DLD1 (cell line): Measurements from ENCODE around the gene USP34.
"Not testable (repeated sequence)": the region's sequence is repeated elsewhere in the genome, so short reads cannot be mapped to it uniquely, and the experiment has no call there.

ENCODE experiments used
- in situ Hi-C: cut with HindIII; loops from 2 replicates; pipeline ENCODE4 v1.10.0; 2017; ENCODE audit warnings: low sequenced_read_pairs

Gene USP34, protein sequence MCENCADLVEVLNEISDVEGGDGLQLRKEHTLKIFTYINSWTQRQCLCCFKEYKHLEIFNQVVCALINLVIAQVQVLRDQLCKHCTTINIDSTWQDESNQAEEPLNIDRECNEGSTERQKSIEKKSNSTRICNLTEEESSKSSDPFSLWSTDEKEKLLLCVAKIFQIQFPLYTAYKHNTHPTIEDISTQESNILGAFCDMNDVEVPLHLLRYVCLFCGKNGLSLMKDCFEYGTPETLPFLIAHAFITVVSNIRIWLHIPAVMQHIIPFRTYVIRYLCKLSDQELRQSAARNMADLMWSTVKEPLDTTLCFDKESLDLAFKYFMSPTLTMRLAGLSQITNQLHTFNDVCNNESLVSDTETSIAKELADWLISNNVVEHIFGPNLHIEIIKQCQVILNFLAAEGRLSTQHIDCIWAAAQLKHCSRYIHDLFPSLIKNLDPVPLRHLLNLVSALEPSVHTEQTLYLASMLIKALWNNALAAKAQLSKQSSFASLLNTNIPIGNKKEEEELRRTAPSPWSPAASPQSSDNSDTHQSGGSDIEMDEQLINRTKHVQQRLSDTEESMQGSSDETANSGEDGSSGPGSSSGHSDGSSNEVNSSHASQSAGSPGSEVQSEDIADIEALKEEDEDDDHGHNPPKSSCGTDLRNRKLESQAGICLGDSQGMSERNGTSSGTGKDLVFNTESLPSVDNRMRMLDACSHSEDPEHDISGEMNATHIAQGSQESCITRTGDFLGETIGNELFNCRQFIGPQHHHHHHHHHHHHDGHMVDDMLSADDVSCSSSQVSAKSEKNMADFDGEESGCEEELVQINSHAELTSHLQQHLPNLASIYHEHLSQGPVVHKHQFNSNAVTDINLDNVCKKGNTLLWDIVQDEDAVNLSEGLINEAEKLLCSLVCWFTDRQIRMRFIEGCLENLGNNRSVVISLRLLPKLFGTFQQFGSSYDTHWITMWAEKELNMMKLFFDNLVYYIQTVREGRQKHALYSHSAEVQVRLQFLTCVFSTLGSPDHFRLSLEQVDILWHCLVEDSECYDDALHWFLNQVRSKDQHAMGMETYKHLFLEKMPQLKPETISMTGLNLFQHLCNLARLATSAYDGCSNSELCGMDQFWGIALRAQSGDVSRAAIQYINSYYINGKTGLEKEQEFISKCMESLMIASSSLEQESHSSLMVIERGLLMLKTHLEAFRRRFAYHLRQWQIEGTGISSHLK (N-terminal part only)

DNA sequence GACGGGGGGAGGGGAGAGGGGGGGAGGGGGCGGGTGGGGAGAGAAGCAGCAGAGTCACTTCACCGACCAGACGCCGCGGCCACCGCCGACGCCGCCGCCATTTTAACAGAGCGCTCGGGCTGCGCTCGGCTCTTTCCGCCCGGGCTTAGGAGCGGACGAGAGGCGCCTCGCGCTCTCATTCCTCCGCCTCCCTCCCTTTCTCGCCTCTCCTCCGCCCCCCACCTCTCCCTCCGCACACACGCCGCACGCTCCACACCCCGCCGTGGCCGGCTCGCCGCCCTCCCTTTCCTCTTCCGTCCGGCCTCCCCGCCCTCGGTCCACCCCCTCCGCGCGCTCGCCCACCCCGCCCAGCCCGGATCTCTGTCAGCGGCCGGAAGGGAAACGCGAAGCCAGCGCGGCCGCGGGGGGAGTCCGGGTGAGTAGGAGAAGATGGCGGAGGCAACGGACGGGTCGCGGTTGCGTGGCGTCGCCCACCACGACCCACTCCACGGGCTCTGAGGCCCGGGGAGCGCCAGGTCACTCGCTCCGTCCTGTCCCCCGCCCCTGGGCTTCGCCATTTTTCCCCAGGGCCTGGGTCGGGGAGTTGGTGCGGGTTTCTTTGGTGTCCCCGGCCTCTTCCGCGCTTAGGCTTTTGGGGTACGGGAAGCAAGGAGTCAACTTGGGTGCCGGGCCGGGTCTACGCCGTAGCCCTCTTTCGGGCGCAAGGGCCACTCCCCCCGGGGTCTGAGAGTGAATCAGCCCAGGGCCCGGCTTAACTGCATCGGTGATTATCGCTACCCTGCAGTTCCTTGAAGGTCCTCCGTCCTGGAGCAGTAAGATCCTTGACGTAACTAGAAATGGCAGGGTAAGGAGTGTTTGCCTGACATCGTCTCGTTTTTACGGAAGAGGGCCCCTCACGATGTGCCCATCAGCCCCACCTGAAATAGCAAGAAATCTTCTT is at the start of gene USP34:
Gene USP34, minus strand, starts transcription at position 123 of the 940 bp plus-strand sequence. CDS start 395 bp downstream, outside the sequence.
- in situ Hi-C loops = no loop called here

DNA sequence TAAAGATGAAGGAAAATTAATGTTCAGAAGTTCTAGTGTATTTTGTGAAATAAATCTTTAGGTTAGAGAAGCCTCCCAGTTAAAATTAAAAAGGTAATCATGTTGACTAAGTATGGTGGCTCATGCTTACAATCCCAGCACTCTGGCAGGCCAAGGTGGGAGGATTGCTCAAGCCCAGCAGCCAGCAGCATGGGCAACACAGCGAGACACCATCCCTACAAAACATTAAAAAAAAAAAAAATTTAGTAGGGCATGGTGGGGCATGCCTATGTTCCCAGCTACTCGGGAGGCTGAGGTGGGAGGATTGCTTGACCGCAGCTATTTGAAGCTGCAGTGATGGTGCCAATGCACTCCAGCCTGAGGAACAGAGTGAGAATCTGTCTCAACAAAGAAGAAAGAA is 49.4 kb upstream of the USP34 start:
- in situ Hi-C loops = no loop called here

DNA sequence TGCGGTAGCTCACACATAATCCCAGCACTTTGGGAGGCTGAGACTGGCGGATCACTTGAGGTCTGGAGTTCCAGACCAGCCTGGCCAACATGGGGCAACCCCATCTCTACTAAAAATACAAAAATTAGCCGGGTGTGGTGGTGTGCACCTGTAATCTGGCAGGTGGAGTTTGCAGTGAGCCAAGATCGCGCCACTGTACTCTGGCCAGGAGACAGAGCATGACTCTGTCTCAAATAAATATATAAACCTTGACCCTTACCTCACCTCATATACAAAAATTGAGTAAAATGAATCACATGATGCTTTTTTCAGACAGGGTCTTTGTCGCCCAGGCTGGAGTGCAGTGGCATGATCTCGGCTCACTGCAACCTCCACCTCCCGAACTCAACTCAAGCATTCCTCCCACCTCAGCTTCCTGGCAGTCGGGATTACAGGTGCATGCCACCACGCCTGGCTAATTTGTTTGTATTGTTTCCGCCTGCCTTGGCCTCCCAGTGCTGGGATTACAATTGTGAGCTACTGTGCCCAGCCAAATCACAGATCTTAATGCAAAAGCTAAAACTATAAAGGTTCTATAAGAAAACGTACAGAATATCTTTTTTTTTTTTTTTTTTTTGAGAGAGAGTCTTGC is 42.0 kb upstream of the USP34 start:
- in situ Hi-C loops = no loop called here

DNA sequence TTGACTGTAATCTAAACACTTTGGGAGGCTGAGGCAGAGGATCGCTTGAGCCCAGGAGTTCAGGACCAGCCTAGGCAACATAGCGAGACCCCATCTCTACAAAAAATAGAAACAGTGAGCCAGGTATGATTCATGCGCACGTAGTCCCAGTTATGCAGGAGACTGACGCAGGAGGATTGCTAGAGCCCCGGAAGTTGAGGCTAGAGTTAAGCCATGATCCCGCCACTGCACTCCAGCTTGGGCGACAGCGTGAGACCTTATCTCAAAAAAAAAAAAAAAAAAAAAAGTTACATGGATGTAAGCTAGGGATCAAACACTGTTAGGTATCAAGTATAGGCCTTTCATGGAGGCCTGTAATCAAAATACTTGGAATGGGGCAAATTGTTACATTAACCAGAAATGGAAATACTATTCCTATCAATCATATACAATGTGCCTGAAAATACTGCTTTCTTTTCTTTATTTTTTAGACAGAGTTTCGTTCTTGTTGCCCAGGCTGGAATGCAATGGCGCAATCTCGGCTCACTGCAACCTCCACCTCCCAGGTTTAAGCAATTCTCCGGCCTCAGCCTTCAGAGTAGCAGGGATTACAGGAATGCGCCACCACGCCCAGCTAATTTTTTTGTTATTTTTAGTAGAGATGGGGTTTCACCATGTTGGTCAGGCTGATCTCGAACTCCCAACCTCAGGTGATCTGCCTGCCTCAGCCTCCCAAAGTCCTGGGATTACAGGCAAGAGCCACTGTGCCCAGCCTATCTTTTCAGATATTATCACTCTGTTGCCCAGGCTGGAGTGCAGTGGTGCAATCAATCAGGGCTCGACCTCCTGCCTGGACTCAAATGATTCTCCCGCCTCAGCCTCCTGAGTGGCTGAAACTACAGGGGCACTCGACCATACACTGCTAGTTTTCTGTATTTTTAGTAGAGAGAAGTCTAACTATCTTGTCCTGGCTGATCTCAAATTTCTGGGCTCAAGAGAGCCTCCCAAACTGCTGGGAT is 40.1 kb upstream of the USP34 start:
- in situ Hi-C loops = no loop called here

DNA sequence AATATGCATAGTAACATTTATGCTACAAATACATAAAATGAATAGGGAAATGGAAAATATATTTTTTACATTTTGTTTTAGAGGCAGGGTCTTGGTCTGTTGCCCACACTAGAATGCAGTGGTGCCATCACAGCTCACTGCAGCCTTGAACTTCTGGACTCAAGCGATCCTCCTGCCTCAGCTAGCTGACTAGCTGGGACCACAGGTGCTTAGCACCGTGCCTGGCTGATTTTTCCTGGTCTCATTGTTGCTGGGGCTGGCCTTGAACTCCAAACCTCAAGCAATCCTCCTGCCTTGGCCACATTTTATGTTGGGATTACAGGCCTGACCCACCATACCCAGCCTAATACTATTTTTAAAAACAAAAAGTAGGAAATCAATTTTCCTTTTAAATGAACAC is 34.1 kb upstream of the USP34 start:
- in situ Hi-C loops = no loop called here

DNA sequence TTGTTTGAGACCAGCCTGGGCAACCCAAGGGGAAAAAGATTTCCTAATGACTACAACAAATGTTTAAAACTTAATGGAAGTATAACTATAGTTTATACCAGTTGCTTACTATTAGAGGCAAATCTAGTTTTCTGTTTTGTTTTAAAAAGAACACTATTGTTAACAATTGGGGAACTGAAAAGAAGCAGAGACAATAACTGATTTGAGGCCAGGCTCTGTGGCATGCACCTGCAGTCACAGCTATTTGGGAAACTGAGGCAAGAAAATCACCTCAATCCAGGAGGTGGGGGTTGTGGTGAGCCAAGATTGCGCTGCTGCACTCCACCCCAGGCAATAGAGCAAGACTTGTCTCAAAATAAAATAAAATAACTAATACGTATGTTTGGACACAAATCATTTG is 28.2 kb upstream of the USP34 start:
- in situ Hi-C loops = no loop called here

DNA sequence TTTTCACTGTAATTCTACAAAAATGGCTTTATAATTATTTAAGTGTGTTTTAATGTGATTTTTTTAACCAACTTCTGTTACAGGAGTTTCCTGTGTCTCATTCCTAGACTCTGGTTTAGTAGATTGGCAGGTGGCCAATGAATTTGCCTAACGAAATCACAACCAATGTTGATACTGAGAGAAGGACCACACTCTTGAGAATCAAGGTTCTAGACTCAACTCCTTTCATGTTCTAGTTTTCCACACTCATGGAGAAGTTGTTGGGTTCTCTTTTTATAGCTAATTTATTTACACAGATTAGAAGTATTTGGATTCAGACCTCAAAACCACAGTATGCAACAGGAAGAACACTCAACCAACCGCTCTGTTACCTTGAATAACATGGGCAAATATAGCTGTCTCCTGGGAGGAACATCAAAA is 22.6 kb upstream of the USP34 start:
- in situ Hi-C loops = no loop called here

DNA sequence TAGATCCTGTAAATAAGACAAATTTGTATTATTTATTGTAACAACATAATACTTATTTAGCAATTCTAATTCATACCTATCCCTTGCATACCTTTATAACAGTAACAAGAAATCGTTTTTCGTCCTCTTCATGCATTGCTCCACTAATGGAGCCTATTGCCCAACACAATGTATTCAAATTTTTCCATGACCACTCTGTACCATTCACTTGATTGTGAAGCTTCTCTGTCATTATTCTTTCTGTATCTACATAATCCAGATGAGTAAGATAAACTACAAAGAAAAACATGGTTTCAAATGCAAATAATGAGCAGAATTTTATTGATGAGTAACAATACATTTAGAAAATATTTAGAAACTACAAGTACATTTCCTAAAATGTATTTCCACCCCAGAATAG is 21.6 kb upstream of the USP34 start:
- in situ Hi-C loops = no loop called here

DNA sequence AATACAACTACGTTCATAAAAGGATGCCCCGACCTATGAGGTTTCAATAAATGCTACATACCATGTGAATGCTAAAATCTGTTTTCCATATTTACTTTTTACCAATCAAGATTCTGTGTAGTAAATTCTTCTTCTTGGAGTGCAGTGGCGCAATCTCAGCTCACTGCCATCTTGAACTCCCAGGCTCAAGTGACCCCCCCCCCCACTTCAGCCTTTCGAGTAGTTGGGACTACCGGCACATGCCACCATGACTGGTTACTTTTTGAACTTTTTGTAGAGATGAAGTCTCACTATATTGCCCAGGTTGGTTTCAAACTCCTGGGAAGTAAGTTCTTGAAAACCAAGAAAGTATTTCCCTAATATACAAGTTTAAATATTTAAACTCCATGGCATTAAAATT is 14.4 kb upstream of the USP34 start:
- in situ Hi-C loops = no loop called here

DNA sequence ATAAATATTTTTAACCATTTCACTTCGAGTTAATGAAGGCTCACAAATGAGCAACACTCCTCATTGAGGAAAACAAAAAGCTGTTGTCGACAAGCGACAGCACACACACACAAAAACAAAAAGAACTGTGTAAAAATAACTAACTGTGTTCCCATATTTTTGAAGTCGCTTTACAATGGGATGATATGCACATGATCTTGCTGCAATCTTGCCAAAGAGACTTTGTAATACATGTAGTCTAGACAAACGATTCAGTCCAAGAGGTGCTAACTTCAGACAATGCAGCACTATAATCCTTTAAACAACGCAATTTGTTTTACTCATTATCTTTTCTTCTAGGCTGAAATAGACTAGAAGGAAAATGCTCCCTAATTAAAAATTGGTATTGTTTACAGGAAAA is 7.2 kb upstream of the USP34 start:
- in situ Hi-C loops = no loop called here

DNA sequence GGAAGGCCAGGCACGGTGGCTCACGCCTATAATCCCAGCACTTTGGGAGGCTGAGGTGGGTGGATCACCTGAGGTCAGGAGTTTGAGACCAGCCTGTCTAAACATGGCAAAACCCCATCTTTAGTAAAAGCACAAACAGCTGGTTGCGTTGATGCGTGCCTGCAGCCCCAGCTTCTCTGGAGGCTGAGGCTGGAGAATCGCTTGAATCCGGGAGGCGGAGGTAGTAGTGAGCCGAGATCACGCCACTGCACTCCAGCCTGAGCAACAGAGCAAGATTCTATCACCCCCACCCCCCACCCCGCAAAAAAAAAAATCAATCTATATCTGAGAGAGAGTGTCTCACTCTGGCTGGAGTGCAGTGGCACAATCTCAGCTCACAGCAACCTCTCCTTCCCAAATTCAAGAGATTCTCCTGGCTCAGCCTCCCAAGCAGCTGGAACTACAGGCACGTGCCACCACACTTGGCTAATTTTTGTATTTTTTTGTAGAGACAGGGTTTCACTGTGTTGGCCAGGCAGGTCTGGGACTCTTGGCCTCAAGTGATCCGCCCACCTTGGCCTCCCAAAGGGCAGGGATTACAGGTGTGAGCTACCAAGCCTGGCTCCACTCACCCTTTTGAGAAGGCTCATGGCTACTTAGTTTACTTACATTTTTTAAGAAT is 6.2 kb upstream of the USP34 start:
- in situ Hi-C loops = not testable (repeated sequence)

DNA sequence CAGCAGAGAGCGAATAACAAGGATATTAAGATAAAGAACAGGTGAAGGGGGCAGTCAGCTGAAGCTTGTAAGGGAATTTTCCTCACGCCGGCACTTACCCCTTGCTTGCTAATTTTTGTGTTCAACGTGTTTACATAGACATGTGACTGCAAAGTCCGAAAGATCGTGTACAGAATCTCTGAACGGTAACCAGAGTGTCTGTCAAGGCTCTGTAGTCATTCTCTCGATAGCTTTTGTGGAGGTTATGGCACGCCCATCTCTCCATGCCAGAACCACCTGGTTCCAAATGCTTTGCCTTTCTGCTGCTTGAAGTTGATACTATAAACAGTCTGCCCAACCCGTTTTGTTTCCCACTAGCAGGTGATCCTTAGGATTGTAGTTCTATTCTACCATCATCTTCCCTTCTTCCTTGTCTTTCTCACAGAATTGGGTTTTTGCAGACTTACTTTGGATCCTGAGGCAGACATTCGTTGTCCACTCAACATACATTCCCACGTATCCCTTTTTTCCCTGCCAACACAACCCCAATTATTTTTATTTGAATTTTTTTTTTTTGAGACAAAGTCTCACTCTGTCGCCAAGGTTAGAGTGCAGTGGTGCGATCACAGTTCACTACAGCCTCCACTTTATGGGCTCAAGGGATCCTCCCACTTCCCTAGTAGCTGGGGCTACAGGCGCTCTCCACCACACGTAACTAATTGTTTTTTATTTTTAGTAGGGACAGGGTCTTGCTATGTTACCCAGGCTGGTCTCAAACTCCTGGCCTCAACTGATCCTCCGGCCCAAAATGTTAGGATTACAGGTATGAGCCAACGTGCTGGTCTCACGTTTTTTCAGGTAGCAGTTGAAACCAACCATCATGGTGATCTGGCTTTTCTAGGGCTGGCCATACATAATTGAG is 1.3 kb upstream of the USP34 start:
- in situ Hi-C loops = no loop called here

DNA sequence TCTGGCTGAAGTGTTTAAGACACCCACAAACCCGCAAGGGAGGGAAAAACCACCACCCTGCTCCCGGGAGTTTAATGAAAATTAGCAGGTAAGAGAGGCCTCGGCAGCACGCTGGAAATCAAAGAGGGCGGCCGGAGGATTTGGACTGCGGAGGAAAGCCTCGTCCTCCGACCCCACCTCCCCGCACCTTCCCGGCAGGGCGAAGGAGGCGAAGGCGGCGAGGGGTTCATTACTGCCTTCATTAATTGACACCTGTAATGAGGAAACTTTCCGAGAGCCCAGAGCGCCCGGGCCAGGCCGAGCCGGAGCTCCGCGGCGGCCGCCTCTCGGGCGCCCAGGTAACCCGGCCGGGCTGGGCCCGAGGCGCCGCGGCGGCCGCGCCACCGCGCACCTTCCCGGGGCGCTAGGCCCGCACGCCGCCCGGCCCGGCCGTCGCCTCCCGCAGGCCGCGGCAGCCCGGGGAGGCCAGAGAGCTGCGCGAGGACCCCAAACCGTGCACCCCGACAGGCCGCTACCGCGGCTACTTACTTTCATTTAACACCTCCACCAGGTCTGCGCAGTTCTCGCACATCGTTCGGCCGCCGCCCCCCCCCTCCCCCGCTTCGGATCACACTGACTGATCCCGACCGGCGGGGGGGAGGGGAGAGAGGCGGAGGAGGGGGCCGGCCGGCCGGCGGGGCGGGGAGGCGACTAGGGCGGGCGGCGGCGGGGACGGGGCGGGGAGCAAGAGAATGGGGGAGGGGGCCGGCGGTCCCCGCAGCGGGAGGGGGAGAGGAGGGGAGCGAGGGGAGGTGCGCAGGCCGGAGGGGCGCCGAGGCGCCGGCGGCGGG is 550 bp downstream of the USP34 start:
- in situ Hi-C loops = no loop called here

DNA sequence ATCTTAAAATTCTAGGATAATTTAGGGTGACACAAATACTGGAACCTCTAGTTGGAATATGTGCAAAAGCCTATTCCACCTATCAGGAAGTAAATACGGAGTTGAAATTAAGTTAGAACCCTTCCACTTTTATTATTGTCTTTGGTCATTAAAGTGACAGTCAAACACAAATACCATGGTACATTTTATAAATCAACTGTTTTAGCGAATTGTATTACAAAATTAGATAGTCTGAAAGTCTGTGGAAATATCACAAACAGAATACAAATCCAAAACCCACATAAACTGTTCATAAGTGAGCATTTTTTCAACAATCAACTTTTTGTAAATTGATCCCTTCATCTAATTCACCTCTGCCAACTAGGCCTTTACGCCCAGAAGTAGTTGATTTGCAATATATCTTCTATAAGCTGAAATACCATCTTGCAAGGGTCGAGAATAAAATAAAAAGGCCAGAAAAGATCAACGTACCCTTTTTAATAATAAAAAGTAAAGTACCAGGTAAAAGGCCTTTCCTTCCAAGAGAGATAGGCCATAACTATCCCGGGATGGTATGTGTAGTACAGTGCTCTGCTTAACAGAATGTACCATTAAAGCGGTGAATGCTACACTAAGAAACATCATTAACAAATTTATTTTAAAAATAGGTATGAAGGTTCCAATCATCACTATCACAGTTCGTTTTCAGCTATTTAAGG is 1.3 kb downstream of the USP34 start:
- in situ Hi-C loops = no loop called here

DNA sequence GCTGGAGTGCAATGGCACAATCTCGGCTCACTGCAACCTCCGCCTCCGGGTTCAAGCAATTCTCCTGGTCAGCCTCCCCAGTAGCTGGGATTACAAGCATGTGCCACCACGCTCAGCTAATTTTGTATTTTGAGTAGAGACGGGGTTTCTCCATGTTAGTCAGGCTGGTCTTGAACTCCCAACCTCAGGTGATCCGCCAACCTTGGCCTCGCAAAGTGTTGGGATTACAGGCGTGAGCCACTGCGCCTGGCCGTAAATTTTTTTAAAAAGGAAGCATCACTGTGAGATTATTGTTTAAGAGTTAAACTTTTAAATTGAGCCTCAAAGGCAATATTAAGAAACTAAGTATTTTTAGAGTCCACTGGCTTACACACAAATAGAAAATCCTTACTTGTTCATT is 2.7 kb downstream of the USP34 start:
- in situ Hi-C loops = not testable (repeated sequence)

DNA sequence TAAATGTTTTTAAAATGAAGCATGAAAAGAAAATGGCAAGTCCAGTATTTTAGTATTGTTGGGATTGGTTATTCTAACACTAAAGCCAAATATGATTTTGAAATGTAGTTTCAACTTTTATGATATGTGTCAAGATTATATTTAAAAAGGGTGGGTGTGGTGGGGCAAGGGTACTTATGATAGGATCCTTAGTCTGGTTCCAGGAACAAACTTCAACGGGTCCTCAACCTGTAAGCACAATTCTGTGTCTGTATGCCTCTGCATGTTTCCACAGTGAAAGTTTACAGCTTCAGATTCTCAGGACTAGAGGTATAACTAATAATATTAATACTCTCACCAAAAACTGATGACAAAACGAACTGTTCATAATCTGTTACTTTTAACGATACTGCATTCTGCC is 5.8 kb downstream of the USP34 start:
- in situ Hi-C loops = no loop called here
